GM21526 (cell line): ENCODE results near the gene KRTAP9-8.
"Not testable (repeated sequence)": the region's sequence is repeated elsewhere in the genome, so short reads cannot be mapped to it uniquely, and the experiment has no call there.

Experiments
- ATAC-seq: cut with Tn5 transposase; IDR thresholded peaks from one replicate; pipeline ENCODE4 v1.9.1; 2021; ENCODE audit warnings: moderate library complexity; ENCODE audit not compliant: unreplicated experiment, low FRiP score

The KRTAP9-8 gene, protein sequence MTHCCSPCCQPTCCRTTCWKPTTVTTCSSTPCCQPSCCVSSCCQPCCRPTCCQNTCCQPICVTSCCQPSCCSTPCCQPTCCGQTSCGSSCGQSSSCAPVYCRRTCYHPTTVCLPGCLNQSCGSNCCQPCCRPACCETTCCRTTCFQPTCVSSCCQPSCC

DNA sequence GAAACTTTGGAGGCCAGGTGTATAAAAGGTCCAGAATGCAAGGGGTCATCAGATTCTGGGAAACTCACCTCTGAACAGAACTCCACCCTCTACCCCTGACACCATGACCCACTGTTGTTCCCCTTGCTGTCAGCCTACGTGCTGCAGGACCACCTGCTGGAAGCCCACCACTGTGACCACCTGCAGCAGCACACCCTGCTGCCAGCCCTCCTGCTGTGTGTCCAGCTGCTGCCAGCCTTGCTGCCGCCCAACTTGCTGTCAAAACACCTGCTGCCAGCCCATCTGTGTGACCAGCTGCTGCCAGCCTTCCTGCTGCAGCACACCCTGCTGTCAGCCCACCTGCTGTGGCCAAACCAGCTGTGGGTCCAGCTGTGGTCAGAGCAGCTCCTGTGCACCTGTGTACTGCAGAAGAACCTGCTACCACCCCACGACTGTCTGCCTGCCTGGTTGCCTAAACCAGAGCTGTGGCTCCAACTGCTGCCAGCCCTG lies at the start of gene KRTAP9-8:
TSS of gene KRTAP9-8 (plus strand) at position 51 of the 489 bp plus-strand sequence. CDS start at position 104, 53 bp downstream.
- ATAC-seq = not testable (repeated sequence)

DNA sequence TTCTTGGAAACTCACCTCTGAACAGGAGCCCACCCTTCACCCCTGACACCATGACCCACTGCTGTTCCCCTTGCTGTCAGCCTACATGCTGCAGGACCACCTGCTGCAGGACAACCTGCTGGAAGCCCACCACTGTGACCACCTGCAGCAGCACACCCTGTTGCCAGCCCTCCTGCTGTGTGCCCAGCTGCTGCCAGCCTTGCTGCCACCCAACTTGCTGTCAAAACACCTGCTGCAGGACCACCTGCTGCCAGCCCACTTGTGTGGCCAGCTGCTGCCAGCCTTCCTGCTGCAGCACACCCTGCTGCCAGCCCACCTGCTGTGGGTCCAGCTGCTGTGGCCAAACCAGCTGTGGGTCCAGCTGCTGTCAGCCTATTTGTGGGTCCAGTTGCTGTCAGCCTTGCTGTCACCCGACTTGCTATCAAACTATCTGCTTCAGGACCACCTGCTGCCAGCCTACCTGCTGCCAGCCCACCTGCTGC lies 47.9 kb upstream of the KRTAP9-8 start, which contains the start of gene KRTAP9-1:
TSS of gene KRTAP9-1 (plus strand) at position 51 of the 482 bp plus-strand sequence. CDS start at position 51, 0 bp downstream.
- ATAC-seq = not testable (repeated sequence)

DNA sequence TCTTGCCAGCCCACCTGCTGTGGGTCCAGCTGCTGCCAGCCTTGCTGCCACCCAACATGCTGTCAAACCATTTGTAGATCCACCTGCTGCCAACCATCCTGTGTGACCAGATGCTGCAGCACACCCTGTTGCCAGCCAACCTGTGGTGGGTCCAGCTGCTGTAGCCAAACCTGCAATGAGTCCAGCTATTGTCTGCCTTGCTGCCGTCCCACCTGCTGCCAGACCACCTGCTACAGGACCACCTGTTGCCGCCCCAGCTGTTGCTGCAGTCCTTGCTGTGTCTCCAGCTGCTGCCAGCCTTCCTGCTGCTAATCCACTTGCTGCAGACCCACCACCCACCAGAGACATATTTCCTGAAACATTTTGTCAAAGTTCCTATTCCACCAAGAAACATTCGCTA lies 47.5 kb upstream of the KRTAP9-8 start:
- no peak for ATAC-seq

DNA sequence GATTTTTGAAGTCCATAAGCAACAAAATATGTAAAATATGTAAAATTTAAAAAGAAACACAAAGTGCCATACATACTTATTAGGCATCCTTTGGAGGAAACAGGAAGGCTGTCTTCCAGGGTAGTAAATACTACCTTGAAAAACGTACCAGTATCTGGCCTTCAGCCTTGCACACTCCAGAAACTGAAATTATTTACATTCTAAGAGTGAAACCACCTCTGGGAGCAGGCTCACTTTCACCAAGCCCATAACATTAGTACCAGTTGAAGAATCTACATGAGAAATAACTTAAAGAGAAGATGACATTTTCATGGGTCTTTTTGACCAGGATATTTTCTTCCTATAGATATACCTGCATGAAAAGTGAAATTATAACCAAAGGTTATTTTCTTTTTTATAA lies 41.7 kb upstream of the KRTAP9-8 start:
- ATAC-seq = no peak

DNA sequence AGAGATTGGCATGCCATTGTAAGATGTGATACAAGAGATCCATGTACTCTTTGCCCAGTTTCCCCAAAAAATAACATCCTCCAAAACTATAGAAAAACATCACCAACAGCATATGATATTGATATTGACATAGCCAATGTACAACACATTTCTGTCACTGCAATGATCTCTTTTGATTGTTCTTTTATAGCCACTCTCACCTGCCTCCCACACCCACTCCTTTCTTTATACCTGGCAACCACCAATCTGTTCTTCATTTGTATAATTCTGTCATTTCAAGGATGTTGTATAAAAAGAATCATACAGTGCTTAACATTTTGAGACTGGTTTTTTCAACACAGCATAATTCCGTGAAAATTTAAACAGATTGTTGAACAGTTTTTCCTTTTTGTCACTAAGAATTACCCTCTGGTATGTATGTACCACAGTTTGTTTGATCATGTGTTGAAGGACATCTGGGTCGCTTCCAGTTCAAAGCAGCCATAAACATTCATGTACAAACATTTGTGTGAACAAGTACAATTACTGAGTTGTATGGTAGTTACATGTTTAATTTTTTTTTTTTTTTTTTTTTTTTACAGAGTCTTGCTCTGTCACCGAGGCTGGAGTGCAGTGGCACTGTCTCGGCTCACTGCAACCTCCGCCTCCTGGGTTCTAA lies 38.2 kb upstream of the KRTAP9-8 start:
- ATAC-seq = no peak

DNA sequence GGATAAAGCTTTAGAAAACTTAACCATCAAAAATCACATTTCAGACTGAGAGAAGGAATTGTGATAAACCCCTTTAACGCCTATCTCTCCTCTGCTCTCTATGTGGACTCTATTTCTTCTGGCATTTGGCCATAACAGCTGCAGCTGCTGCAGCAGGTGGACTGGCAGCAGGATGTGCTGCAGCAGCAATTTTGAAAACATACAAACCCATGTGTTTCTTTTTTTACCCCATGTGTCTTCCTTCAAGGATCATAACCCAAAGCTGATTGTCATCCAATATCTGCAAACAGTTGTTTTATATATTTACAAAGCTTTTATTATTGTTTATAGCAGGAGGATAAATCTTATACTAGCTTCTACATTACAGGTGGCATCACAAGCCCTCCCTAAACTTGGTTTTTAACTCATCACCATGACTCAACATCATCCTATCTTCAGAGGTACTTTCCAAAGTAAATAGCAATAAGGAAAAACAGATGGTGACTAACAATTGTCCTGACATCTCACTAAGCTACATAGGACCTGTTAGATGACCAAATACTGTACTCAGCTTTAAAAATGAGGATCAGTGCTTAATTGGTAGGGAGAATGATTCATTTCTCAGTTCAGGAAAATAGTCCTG lies 25.8 kb upstream of the KRTAP9-8 start:
- ATAC-seq = no peak

DNA sequence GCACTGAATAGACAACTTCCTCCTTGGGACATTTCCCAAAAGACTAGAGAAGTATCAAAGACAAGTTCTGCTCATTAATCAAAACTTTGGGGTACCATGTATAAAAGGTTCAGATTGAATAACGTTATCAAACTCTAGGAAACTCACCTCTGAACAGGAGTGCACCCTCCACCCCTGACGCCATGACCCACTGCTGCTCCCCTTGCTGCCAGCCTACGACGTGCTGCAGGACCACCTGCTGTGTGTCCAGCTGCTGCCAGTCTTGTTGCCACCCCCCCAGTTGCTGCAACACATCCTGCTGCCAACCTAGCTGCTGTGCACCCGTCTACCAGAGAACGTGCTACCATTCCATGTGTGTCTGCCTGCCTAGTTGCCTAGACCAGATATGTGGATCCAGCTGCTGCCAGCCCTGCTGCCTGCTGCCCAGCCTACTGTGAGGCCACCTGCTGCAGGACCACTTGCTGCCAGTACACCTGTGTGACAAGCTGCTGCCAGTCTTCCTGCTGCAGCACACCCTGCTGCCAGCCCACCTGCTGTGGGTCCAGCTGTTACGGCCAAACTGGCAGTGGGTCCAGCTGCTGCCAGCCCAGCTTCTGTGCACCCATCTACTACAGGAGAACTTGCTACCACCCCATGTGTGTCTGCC lies 25.2 kb upstream of the KRTAP9-8 start:
- no peak for ATAC-seq

DNA sequence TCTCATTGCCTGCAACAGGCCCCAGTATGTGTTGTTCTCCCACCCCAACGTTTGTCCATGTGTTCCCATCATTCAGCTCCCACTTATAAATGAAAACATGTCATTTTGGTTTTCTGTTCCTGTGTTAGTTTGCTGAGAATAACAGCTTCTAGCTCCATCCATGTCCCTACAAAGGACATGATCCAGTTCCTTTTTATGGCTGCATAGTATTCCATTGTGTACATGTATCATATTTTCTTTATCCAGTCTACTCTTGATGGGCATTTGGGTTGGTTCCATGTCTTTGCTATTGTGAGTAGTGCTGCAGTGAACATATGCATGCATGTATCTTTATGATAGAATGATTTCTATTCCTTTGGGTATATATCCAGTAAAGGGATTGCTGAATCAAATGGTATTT lies 22.1 kb upstream of the KRTAP9-8 start:
- ATAC-seq = no peak

DNA sequence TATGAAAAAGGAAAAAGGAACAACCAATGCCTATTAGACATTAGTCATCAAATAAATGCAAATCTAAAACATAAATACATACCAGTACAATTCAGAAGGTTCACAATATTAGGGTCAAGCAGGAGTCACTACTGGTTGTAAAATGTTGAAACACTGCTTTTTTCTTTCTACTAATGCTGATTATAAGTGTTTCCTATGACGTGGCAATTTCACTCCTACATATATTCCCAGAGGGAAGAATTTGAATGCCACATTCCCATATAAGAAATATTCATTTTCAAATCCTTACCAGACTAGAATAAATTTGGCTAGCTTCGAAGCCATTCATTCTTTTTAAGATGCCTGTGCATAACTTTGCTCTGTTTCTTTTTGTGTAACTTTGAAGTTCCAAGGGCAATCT lies 14.0 kb upstream of the KRTAP9-8 start:
- no peak for ATAC-seq

DNA sequence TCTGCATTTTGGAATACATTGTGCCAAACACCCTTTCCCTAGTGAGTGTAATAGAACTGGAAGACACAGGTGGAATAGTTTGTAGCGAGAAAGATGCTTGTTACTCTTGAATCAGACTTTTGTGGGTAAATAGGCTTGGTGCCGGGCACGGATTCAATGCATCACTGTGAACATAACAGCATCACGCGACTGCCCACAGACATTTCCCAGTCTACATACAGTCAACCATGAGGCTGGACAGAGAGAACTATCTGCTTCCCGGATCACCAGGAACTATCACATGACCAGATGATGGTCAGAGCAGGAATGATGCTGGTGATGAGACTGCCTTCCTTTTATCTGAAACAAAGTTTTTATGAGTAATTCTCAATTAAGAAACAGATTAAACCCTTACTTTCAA lies 11.7 kb upstream of the KRTAP9-8 start:
- ATAC-seq = no peak

DNA sequence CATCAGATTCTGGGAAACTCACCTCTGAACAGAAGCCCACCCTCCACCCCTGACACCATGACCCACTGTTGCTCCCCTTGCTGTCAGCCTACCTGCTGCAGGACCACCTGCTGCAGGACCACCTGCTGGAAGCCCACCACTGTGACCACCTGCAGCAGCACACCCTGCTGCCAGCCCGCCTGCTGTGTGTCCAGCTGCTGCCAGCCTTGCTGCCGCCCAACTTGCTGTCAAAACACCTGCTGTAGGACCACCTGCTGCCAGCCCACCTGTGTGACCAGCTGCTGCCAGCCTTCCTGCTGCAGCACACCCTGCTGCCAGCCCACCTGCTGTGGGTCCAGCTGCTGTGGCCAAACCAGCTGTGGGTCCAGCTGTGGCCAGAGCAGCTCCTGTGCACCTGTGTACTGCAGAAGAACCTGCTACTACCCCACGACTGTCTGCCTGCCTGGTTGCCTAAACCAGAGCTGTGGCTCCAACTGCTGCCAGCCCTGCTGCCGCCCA lies 11.2 kb upstream of the KRTAP9-8 start, which contains the start of gene KRTAP9-2:
TSS of gene KRTAP9-2 (plus strand) at position 51 of the 498 bp plus-strand sequence. CDS start at position 58, 7 bp downstream.
- not testable (repeated sequence) for ATAC-seq

DNA sequence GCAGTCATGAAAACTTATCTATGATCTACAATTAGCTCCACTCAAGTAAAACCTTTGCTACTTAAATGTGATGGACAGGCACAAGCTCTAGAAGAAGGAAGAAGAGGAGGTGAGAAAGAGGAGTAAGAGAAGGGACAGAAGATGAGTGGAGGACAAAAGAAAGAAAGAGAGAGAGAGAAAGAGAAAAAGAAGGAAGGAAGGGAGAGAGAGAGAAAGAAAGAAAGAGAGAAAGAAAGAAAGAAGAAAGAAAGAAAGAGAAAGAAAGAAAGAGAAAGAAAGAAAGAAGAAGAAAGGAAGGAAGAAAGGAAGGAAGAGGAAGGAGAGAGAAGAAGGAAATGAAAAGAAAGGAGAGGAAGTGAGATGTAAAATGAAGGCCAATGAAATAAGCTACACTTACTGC lies 7.7 kb upstream of the KRTAP9-8 start:
- ATAC-seq = no peak

DNA sequence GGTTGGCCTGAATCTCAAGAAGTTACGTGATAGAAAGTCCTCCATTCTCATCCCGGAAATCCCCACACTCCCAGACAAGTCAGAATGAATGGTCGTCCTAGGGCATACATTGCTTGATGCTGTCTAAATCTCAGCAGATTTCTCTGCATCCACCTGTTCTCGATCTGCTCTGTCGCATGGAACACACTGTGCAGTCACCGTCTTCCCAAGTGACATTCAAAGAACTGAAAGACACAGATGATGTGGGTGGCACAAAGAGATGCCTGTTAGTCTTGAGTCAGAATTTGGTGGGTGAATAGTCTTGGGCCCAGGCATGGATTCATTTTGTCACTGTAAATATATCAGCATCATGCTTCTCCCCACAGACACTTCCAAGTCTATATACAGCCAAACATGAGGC lies 6.1 kb upstream of the KRTAP9-8 start:
- ATAC-seq = no peak

DNA sequence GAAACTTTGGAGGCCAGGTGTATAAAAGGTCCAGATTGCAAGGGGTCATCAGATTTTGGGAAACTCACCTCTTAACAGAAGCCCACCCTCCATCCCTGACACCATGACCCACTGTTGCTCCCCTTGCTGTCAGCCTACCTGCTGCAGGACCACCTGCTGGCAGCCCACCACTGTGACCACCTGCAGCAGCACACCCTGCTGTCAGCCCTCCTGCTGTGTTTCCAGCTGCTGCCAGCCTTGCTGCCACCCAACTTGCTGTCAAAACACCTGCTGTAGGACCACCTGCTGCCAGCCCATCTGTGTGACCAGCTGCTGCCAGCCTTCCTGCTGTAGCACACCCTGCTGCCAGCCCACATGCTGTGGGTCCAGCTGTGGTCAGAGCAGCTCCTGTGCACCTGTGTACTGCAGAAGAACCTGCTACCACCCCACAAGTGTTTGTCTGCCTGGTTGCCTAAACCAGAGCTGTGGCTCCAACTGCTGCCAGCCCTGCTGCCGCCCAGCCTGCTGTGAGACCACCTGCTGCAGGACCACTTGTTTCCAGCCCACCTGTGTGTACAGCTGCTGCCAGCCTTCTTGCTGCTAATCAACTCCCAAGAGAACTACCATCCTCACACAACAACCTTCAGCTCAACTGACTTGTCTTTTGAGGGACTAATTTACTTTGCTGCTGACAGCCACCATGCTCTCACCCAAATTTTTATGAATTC lies 5.2 kb upstream of the KRTAP9-8 start, which contains the start of gene KRTAP9-3:
TSS of gene KRTAP9-3 (plus strand) at position 51 of the 707 bp plus-strand sequence. CDS start at position 104, 53 bp downstream.
- not testable (repeated sequence) for ATAC-seq

DNA sequence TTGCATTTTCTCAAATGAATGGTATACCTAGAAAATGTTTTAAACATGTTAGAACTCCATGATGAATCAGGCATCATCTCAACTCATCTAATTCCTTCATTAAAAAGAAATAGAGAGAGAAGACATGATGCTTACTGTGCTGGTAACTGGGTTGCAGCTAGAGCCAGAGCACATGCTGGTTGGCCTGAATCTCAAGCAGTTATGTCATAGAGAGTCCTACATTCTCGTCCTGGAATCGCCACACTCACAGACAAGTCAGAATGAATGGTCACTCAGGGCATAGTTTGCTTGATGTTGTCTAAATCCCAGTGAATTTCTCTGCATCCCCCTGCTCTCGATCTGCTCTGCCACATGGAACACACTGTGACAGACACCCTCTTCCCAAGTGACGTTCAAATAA lies 683 bp upstream of the KRTAP9-8 start:
- not testable (repeated sequence) for ATAC-seq

DNA sequence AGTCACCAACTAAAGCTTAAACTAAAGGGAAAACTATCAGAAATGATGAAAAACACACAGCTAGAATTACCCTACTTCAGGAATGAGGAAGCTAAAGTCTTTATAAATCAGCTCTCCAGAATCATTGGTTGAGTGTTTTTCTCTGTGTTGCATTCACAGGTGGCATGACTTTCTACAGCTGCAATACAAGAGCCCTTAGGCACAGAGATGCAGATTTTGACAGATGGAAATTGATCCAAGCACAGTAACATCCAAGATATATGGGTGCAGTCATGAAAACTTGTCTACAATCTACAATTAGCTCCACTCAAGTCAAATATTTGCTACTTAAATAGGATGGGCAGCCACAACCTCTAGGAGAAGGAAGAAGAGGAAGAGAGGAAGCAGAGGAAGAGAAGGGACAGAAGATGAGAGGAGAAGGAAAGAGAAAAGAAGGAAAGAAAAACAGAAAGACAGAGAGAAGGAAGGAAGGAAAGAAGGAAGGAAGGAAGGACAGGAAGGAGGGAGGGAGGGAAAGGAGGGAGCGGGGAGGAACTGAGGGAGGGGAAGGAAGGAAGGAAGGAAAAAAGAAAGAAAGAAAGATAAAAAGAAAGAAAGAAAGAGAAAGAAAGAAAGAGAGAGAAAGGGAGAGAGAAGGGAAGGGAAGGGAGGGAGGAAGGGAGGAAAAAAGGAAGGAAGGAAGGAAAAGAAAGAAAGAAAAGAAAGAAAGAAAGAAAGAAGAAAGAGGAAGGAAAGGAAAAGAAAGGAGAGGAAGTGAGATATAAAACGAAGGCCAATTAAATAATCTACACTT lies 9.4 kb downstream of the KRTAP9-8 start:
- ATAC-seq = not testable (repeated sequence)

DNA sequence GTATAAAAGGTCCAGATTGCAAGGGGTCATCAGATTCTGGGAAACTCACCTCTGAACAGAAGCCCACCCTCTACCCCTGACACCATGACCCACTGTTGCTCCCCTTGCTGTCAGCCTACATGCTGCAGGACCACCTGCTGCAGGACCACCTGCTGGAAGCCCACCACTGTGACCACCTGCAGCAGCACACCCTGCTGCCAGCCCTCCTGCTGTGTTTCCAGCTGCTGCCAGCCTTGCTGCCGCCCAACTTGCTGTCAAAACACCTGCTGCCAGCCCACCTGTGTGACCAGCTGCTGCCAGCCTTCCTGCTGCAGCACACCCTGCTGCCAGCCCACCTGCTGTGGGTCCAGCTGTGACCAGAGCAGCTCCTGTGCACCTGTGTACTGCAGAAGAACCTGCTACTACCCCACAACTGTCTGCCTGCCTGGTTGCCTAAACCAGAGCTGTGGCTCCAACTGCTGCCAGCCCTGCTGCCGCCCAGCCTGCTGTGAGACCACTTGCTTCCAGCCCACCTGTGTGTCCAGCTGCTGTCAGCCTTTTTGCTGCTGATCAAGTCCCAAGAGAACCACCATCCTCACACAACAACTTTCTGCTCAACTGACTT lies 11.9 kb downstream of the KRTAP9-8 start, which contains the start of gene KRTAP9-4:
TSS of gene KRTAP9-4 (plus strand) at position 51 of the 604 bp plus-strand sequence. CDS start at position 85, 34 bp downstream.
- not testable (repeated sequence) for ATAC-seq

DNA sequence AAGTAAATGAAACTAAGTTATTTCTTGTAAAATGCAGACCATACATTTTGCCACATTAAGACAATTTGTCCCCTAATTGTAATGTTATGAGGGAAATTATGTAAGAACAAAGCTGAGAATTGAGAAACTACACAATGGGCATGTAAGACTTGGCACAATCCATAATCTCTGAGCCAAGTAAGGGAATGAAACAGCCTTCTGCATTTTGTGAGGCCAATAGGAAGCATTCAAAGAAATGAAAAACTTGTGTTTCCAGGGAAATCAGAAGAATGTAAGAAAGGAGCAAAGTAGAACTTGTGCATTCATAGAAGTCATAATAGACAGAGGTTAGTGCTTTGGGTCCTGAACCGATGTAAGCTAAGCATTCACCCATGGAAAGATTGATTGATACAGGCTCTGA lies 13.5 kb downstream of the KRTAP9-8 start:
- no peak for ATAC-seq

DNA sequence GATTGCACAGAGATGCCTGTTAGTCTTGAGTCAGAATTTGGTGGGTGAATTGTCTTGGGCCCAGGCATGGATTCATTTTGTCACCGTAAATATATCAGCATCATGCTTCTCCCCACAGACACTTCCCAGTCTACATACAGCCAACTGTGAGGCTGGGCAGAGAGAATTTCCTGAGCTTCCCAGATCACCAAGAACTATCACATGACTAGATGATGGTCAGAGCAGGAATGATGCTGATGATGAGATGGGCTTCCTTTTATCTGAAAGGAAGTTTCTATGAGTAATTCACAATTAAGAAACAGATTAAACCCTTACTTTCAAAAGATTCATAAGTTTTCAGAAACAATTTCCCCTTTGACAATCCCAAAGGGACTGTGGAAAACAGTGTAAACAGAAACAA lies 17.1 kb downstream of the KRTAP9-8 start:
- no peak for ATAC-seq
